GM19023 (cell line): ENCODE data around the gene LAMC2.
A peak's percentile ranks its signal among the peaks of the same experiment; 100 is the strongest.

Source experiments
- ATAC-seq: cut with Tn5 transposase; IDR thresholded peaks from one replicate; pipeline ENCODE4 v1.9.1; 2021; ENCODE audit warnings: mild to moderate bottlenecking, moderate library complexity; ENCODE audit not compliant: unreplicated experiment

Gene LAMC2

GRCh38 chr1:183167676-183168075 is 18.4 kb upstream of the LAMC2 start:
- ATAC-seq, result no peak

- no peak for ATAC-seq
Measured at GRCh38 chr1:183168308-183168707, 17.8 kb upstream of the LAMC2 start.

GRCh38 chr1:183173828-183174227 is 12.2 kb upstream of the LAMC2 start:
- no peak for ATAC-seq

GRCh38 chr1:183175631-183176030 is 10.4 kb upstream of the LAMC2 start:
- ATAC-seq, result no peak

GRCh38 chr1:183178545-183178944 is 7.5 kb upstream of the LAMC2 start:
- no peak for ATAC-seq

- no peak for ATAC-seq
Measured at GRCh38 chr1:183179033-183179432, 7.0 kb upstream of the LAMC2 start.

GRCh38 chr1:183180218-183180617 is 5.8 kb upstream of the LAMC2 start:
- ATAC-seq, result no peak

GRCh38 chr1:183180634-183181056 is 5.4 kb upstream of the LAMC2 start:
- peak; percentile 77 for ATAC-seq

GRCh38 chr1:183186841-183187240 is 777 bp downstream of the LAMC2 start:
- no peak for ATAC-seq

- ATAC-seq, result no peak
Measured at GRCh38 chr1:183188240-183188639, 2.2 kb downstream of the LAMC2 start.

GRCh38 chr1:183191833-183192232 is 5.8 kb downstream of the LAMC2 start:
- ATAC-seq, result no peak

- no peak for ATAC-seq
Measured at GRCh38 chr1:183193963-183194525, 8.0 kb downstream of the LAMC2 start.

- ATAC-seq, result peak; percentile 94
Measured at GRCh38 chr1:183194527-183195141, 8.6 kb downstream of the LAMC2 start.

- ATAC-seq, result peak; percentile 62
Measured at GRCh38 chr1:183195142-183195574, 9.1 kb downstream of the LAMC2 start.

- ATAC-seq, result no peak
Measured at GRCh38 chr1:183197762-183198161, 11.7 kb downstream of the LAMC2 start.

- no peak for ATAC-seq
Measured at GRCh38 chr1:183198463-183198862, 12.4 kb downstream of the LAMC2 start.

GRCh38 chr1:183199304-183199703 is 13.2 kb downstream of the LAMC2 start:
- ATAC-seq, result no peak

- no peak for ATAC-seq
Measured at GRCh38 chr1:183200451-183200850, 14.4 kb downstream of the LAMC2 start.

GRCh38 chr1:183203094-183203493 is 17.0 kb downstream of the LAMC2 start:
- no peak for ATAC-seq

GRCh38 chr1:183205196-183205781 is 19.2 kb downstream of the LAMC2 start:
- ATAC-seq, result no peak

- no peak for ATAC-seq
Measured at GRCh38 chr1:183206538-183207122, 20.6 kb downstream of the LAMC2 start.

- ATAC-seq, result no peak
Measured at GRCh38 chr1:183209533-183210158, 23.6 kb downstream of the LAMC2 start.
